ENCODE measurements around the gene KDF1.

DNA sequence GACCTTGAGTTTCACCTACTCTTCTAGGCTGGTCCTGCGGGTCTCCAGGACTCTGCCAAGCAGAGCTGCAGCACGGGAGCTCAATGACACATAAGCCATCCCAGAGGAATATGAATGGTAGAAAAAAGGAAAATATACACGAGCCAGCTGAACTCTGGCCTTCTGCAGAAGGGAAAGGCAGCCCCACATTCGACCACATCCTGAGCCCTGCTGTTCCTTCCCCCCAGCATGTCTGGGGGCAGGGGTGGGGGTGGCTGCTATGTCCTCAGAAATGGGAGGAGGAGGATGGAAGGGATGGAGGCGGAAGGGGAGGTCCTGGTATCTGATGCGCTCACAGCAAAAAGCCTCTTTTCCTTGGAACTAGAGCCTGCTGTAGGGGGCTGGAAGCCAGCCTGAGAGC is 12.1 kb upstream of the KDF1 start:
- TF ChIP-seq EZH2 (IDR thresholded peaks at IDR 0.05) (no peak), POLR2AphosphoS5 (IDR thresholded peaks at IDR 0.05; ENCODE audit: borderline replicate concordance, low read depth, low read length) (no peak)

All from SK-N-MC (cell line).